Psoas muscle (tissue), 8 donors: ENCODE measurements around the gene CPED1. TPM values are rescaled to one million over a fixed set of nuclear protein-coding genes. Genes with fewer than 3 reads are reported as not detected.
A peak's percentile ranks its signal among the peaks of the same experiment; 100 is the strongest.
"Not testable (repeated sequence)": the region's sequence is repeated elsewhere in the genome, so short reads cannot be mapped to it uniquely, and the experiment has no call there.

Source experiments
- ATAC-seq, 4 donors: fragments of 200-7000 bp; cut with Tn5 transposase; one replicate each; pipeline ENCODE4 v1.9.1; 2020; ENCODE audit warnings: moderate library complexity in 3 of 4, mild to moderate bottlenecking in 2 of 4
- DNase-seq, 2 donors: peaks; one replicate each; pipeline ENCODE4 v3.0.0-alpha.2; 2020
- H3K27ac ChIP-seq: fragments of 200-600 bp; one replicate; pipeline ENCODE4 v1.8.0; 2022
- H3K27me3 ChIP-seq, 3 donors: fragments of 200-600 bp in 1 of 3; one replicate each; pipeline versions ENCODE4 v1.6.1 to v1.8.0; 2013 to 2022; ENCODE audit warnings: low read length in 2 of 3, mild to moderate bottlenecking in 2 of 3, moderate library complexity in 1 of 3; ENCODE audit not compliant: insufficient read depth in 3 of 3
- H3K36me3 ChIP-seq, 2 donors: fragments of 200-600 bp in 1 of 2; one replicate each; pipeline versions ENCODE4 v1.6.1 to v1.8.0; 2013 to 2022; ENCODE audit warnings: low read depth in 1 of 2, mild to moderate bottlenecking in 1 of 2, moderate library complexity in 1 of 2; ENCODE audit not compliant: insufficient read depth in 1 of 2
- H3K4me1 ChIP-seq: fragments of 200-600 bp; one replicate; pipeline ENCODE4 v1.8.0; 2022
- H3K4me3 ChIP-seq: fragments of 200-600 bp; one replicate; pipeline ENCODE4 v1.8.0; 2022; ENCODE audit warnings: mild to moderate bottlenecking
- H3K9me3 ChIP-seq: fragments of 200-600 bp; one replicate; pipeline ENCODE4 v1.8.0; 2022
- CTCF ChIP-seq: fragments of 200-600 bp; IDR thresholded peaks from one replicate; pipeline ENCODE4 v1.8.0; 2022; ENCODE audit warnings: antibody characterized with exemption
- WGBS, 3 donors: extraction: QIAGEN DNeasy Blood & Tissue Kit; methylation state at CpG; one replicate each; pipeline versions ENCODE4 v1.1.6 to v1.1.7; 2013; 5-methylcytosine and 5-hydroxymethylcytosine counted together
- intact Hi-C, 2 donors: fragments of 100-400 bp; cut with DNase I; formaldehyde crosslinking; loops; one replicate each; pipeline versions ENCODE4 v1.11.0 to v1.14.2; 2022
- polyA plus RNA-seq, 3 donors: library from polyadenylated mRNA; stranded (reverse); fragments of 200-250 nt; gene quantifications; one replicate each; pipeline ENCODE4 v1.2.3, GENCODE V29; 2013
- total RNA-seq, 4 donors: library from RNA; stranded (reverse); fragmentation: NEBNext Ultra II Directional in 2 of 4; extraction: Animal tissue kit (Norgen Biotek cat#: 25700) in 2 of 4; gene quantifications; one replicate each; pipeline versions ENCODE4 v1.2.1 to v1.2.4, GENCODE V29; 2021 to 2023
- donor health status: healthy with polysubstance abuse.
- donor health status: DM: no; HTN: no; CAD: no; lungs with moderate emphysema.
- donor health status: Bipolar disorder and iron deficiency.
- donor health status: healthy.
- donor health status: DM: yes; HTN: yes; CAD: no.
- donor health status: DM: no; HTN: no; CAD: no.
- donor health status: DM: no; HTN: no; CAD: no.
- donor health status: DM: yes; HTN: yes; CAD: no.

CPED1 gene
- total and polyA plus RNA-seq, 7 donors, result 0.90 to 39.2 (median 12.0) TPM

GRCh38 chr7:121180436-121181063, 192.0 kb downstream of the CPED1 start:
- Histone ChIP-seq H3K9me3 (no peaks in the 10 kb centered on the region), H3K27ac (no peak overlapping the region), H3K36me3 (no peaks in the 10 kb centered on the region), H3K27me3 (no peaks in the 10 kb centered on the region), H3K4me1 (peaks cover 7% of the 10 kb centered on the region), H3K4me3 (no peak overlapping the region)
- DNase-seq (no peak), ATAC-seq (peak in 3 of 4 donors; percentile 36 to 57 (median 45))
- intact Hi-C loops, result no loop called here
- TF ChIP-seq CTCF, result no peak
- 59 to 72% (median 59%) methylated on average over 4 of the region's 4 CpGs for WGBS, 3 donors

GRCh38 chr7:121181357-121181756, 192.8 kb downstream of the CPED1 start:
- no peak for ATAC-seq
- H3K4me1 ChIP-seq, result peaks cover 7% of the 10 kb centered on the region
- intact Hi-C loops, result no loop called here
- no peak overlapping the region for H3K4me3 ChIP-seq
- H3K27me3 ChIP-seq, result no peaks in the 10 kb centered on the region
- no peak overlapping the region for H3K27ac ChIP-seq
- TF ChIP-seq CTCF, result no peak
- H3K9me3 ChIP-seq, result no peaks in the 10 kb centered on the region
- DNase-seq, result no peak
- 91 to 98% (median 92%) methylated on average over 1 of the region's 1 CpG for WGBS, 3 donors
- H3K36me3 ChIP-seq, result no peaks in the 10 kb centered on the region

- Histone ChIP-seq H3K4me3 (no peak overlapping the region), H3K9me3 (no peaks in the 10 kb centered on the region), H3K4me1 (peaks cover 7% of the 10 kb centered on the region), H3K27ac (no peak overlapping the region), H3K36me3 (no peaks in the 10 kb centered on the region), H3K27me3 (no peaks in the 10 kb centered on the region)
- no peak for DNase-seq
- no peak for TF ChIP-seq CTCF
- intact Hi-C loops, result no loop called here
- no peak for ATAC-seq
Measured at GRCh38 chr7:121182281-121182680, 193.8 kb downstream of the CPED1 start.

GRCh38 chr7:121182902-121183301, 194.4 kb downstream of the CPED1 start:
- H3K27me3 ChIP-seq, result no peaks in the 10 kb centered on the region
- DNase-seq, result no peak
- no peak overlapping the region for H3K4me3 ChIP-seq
- TF ChIP-seq CTCF, result no peak
- no peak overlapping the region for H3K27ac ChIP-seq
- H3K9me3 ChIP-seq, result no peaks in the 10 kb centered on the region
- intact Hi-C loops, result no loop called here
- no peak for ATAC-seq
- H3K36me3 ChIP-seq, result no peaks in the 10 kb centered on the region
- peaks cover 7% of the 10 kb centered on the region for H3K4me1 ChIP-seq

GRCh38 chr7:121183883-121184282, 195.4 kb downstream of the CPED1 start:
- intact Hi-C loops, H3K9me3 ChIP-seq, DNase-seq, H3K36me3 ChIP-seq, H3K4me3 ChIP-seq, H3K4me1 ChIP-seq, ATAC-seq, H3K27me3 ChIP-seq, H3K27ac ChIP-seq: not testable (repeated sequence)
- WGBS, 3 donors, result 94 to 97% (median 97%) methylated on average over 4 of the region's 4 CpGs
